D721Med (cell line): Measurements from ENCODE around the gene CAGE1.
"Not testable (repeated sequence)": the region's sequence is repeated elsewhere in the genome, so short reads cannot be mapped to it uniquely, and the experiment has no call there.

Experiments
- DNase-seq: peaks from one replicate; pipeline ENCODE4 v3.0.0; 2011; ENCODE audit warnings: low spot score; ENCODE audit not compliant: insufficient read length
- FAIRE-seq: peaks from 2 replicates; lab custom pipeline; 2011; peaks lifted over from hg19 to GRCh38; lab: Jason Lieb, UNC
- TF ChIP-seq, protein P1 (sequence below): IDR thresholded peaks from 2 replicates; pipeline ENCODE4 v1.5.1; 2012; ENCODE audit warnings: mild to moderate bottlenecking, control low read depth; ENCODE audit not compliant: insufficient read depth; ENCODE audit errors: missing control alignments

CAGE1 gene

GRCh38 chr6:7328243-7328642 is 61.3 kb downstream of the CAGE1 start:
- no peak for FAIRE-seq
- no peak for DNase-seq
- TF ChIP-seq, protein P1, sequence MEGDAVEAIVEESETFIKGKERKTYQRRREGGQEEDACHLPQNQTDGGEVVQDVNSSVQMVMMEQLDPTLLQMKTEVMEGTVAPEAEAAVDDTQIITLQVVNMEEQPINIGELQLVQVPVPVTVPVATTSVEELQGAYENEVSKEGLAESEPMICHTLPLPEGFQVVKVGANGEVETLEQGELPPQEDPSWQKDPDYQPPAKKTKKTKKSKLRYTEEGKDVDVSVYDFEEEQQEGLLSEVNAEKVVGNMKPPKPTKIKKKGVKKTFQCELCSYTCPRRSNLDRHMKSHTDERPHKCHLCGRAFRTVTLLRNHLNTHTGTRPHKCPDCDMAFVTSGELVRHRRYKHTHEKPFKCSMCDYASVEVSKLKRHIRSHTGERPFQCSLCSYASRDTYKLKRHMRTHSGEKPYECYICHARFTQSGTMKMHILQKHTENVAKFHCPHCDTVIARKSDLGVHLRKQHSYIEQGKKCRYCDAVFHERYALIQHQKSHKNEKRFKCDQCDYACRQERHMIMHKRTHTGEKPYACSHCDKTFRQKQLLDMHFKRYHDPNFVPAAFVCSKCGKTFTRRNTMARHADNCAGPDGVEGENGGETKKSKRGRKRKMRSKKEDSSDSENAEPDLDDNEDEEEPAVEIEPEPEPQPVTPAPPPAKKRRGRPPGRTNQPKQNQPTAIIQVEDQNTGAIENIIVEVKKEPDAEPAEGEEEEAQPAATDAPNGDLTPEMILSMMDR = no peak

- FAIRE-seq (no peak), DNase-seq (no peak)
- TF ChIP-seq, protein P1 = no peak
These were observed 63.8 kb downstream of the CAGE1 start for GRCh38 chr6:7325750-7326149.

DNA sequence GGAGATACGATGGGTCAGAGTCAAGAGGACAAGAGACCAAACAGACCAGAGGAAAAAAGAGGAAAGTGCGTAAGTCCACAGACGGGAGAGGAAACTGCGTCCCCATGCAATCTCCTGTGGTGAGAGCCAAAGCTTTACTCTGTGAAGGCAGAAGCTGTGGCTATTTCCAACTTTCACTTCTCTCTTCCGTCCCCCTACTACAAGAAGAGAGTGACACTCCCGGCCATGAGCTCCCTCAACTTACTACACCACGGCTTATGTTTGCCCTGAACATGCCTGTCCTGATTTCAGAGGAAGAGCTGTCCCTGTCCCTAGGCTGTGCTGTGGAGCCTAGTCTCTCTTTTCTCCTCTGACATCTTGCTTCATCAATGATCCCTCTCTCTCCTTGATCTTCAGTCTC is 65.0 kb downstream of the CAGE1 start:
- DNase-seq (no peak), FAIRE-seq (no peak)
- TF ChIP-seq, protein P1 = no peak

GRCh38 chr6:7323074-7323473 is 66.5 kb downstream of the CAGE1 start:
- TF ChIP-seq, protein P1 = no peak
- DNase-seq (no peak), FAIRE-seq (no peak)

- FAIRE-seq, DNase-seq: not testable (repeated sequence)
These were observed 67.7 kb downstream of the CAGE1 start for GRCh38 chr6:7321866-7322265.

DNA sequence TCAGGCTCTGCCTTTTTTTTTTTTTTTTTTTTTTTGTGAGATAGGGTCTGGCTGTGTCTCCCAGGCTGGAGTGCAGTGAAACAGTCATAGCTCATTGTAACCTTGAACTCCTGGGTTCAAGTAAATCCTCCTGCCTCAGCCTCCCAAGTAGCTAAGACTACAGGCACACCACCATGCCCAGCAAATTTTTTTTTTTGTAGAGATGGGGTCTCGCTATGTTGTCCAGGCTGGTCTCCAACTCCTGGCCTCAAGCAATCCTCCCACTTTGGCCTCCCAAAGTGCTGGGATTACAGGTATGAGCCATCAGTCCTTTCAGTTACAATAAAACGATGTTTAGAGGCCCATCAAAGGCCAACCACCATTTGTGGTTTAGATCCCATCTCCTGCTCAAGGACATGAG is 70.1 kb downstream of the CAGE1 start:
- not testable (repeated sequence) for FAIRE-seq, DNase-seq

DNA sequence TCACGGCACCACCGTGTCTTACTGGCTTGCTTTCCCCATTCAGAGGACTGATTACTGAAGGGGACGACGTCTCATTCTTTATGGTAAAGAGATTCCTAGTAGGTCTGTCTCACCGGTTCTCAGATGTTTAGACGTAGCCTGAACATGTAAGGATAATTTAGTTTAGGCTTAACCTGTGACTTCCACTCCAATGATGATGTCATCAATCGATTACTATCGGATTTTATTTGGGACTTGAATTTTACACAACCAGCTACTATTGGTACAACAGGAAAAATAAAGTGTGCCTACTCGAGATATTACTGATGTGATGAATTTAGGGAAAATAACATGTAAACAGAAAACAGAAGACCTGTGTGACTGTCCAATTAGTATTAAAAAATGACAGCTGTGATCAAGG is 72.0 kb downstream of the CAGE1 start:
- DNase-seq (no peak), FAIRE-seq (no peak)
- TF ChIP-seq, protein P1 = no peak

GRCh38 chr6:7316658-7317533 is 72.6 kb downstream of the CAGE1 start:
- TF ChIP-seq, protein P1 = no peak
- no peak for DNase-seq
- FAIRE-seq = no peak
